ENCODE data around the gene MCM10. TPM values are rescaled to one million over a fixed set of nuclear protein-coding genes. Genes with fewer than 3 reads are reported as not detected.

The MCM10 gene
- total RNA-seq, 1 donor from 2014 or later: 44.5 TPM

DNA sequence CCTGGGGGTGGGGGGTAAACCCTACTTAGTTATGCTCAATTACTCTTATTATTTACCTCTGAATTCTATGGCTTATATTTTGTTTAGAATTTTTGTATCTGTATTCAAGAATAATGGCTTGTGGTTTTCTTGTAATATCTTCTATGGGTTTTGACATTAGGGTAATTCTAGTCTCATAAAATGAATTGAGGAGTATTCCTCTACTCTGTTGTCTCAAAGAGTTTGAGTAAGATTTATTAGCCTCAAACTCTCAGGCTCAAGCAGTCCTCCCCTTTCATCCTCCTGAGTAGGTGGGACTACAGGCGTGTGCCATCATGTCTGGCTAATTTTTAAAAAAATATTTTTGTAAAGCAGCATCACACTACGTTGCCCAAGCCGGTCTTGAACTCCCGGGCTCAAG lies 92.4 kb downstream of the MCM10 start:
- peaks cover 5% of the 10 kb centered on the region for H3K4me1 Mint-ChIP-seq
- no peak overlapping the region for H3K4me3 ChIP-seq
- peaks cover 6% of the 10 kb centered on the region for H3K9me3 Mint-ChIP-seq

DNA sequence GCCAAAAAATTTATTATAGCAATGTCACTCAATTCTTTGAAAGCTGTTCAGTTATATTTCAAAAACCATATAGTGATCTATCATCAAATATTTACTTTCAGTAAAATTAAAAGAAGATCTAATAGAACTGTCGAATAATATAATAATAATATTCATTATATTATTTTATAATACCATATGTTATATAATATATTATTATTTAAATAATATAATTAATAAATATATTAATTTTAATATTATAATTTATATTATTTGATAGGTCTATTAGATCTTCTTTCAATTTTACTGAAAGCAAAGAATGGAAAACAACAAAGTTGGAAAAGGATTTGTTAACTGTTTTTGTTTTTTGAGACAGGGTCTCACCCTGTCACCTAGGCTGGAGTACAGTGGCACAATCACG lies 95.3 kb downstream of the MCM10 start:
- no peaks in the 10 kb centered on the region for H3K27me3 ChIP-seq
- H3F3A ChIP-seq (ENCODE audit: low read depth): no peaks in the 10 kb centered on the region
- no peaks in the 10 kb centered on the region for H4K20me1 ChIP-seq (ENCODE audit: low read depth)
- H3K79me2 ChIP-seq (ENCODE audit: low read depth): no peaks in the 10 kb centered on the region
- no peaks in the 10 kb centered on the region for H3K4me1 ChIP-seq
- H3K36me3 ChIP-seq: no peaks in the 10 kb centered on the region
- no peak for TF ChIP-seq EZH2 (IDR thresholded peaks at IDR 0.05)
- H2AFZ ChIP-seq (replicated peaks): no peak overlapping the region
- H3K9ac ChIP-seq: no peak overlapping the region
- no peak overlapping the region for H3K4me2 ChIP-seq
- H3K4me3 ChIP-seq: no peak overlapping the region
- Mint-ChIP-seq H3K4me3 (no peak overlapping the region), H3K36me3 (peaks cover 2% of the 10 kb centered on the region), H3K9me3 (peaks cover 12% of the 10 kb centered on the region), H3K27me3 (ENCODE audit: insufficient read depth, low read depth) (peaks cover 2% of the 10 kb centered on the region), H3K27ac (no peak overlapping the region), H3K4me1 (peaks cover 5% of the 10 kb centered on the region)
- no peaks in the 10 kb centered on the region for H3K9me3 ChIP-seq (ENCODE audit: low read depth)
- DNase-seq (ENCODE audit: low spot score): no peak
- no peak overlapping the region for H3K27ac ChIP-seq

More for the DNA sequence above, 92.4 kb downstream of the MCM10 start:
- Histone ChIP-seq H3K9ac (no peak overlapping the region), H3F3A (ENCODE audit: low read depth) (no peaks in the 10 kb centered on the region), H3K4me1 (no peaks in the 10 kb centered on the region), H3K36me3 (no peaks in the 10 kb centered on the region), H3K4me2 (no peak overlapping the region), H4K20me1 (ENCODE audit: low read depth) (no peaks in the 10 kb centered on the region), H3K79me2 (ENCODE audit: low read depth) (no peaks in the 10 kb centered on the region), H3K27ac (no peak overlapping the region), H3K9me3 (ENCODE audit: low read depth) (no peaks in the 10 kb centered on the region), H3K27me3 (no peaks in the 10 kb centered on the region), H2AFZ (replicated peaks) (no peak overlapping the region)
- no peak overlapping the region for H3K27ac Mint-ChIP-seq
- peaks cover 4% of the 10 kb centered on the region for H3K27me3 Mint-ChIP-seq (ENCODE audit: insufficient read depth, low read depth)
- TF ChIP-seq EZH2 (IDR thresholded peaks at IDR 0.05) (no peak), EZH2phosphoT487 (IDR thresholded peaks at IDR 0.05) (no peak)
- TF ChIP-seq, protein P1, sequence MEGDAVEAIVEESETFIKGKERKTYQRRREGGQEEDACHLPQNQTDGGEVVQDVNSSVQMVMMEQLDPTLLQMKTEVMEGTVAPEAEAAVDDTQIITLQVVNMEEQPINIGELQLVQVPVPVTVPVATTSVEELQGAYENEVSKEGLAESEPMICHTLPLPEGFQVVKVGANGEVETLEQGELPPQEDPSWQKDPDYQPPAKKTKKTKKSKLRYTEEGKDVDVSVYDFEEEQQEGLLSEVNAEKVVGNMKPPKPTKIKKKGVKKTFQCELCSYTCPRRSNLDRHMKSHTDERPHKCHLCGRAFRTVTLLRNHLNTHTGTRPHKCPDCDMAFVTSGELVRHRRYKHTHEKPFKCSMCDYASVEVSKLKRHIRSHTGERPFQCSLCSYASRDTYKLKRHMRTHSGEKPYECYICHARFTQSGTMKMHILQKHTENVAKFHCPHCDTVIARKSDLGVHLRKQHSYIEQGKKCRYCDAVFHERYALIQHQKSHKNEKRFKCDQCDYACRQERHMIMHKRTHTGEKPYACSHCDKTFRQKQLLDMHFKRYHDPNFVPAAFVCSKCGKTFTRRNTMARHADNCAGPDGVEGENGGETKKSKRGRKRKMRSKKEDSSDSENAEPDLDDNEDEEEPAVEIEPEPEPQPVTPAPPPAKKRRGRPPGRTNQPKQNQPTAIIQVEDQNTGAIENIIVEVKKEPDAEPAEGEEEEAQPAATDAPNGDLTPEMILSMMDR (IDR thresholded peaks at IDR 0.05): no peak
- no peaks in the 10 kb centered on the region for H3K36me3 Mint-ChIP-seq
- DNase-seq (ENCODE audit: low spot score): no peak
- no peak overlapping the region for H3K4me3 Mint-ChIP-seq

DNA sequence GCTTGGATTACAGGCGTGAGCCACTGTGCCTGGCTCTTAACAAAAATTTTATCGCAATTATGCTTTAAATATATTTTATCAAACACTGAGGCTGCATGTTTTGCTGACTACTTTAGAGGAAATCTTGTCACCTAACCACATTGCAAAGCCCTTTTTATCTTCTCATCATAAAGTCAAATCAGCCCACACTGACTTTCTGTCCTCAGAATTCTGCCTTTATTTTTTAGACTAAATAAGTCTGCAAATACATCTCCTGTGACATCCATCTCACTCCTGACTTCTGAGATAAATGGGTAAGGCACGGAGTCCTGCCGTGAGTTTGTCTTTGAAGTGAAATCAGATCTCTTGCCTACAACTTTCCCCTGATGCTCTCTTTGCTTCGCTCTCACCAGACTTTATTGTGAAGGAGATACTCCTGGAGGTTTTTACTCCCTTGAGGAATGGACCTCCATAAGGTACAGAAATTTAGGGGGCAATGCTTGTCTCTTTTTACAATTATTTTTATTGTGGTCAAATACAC lies 96.3 kb downstream of the MCM10 start:
- no peaks in the 10 kb centered on the region for H3K79me2 ChIP-seq (ENCODE audit: low read depth)
- no peak overlapping the region for H3K4me3 ChIP-seq
- Mint-ChIP-seq H3K4me3 (no peak overlapping the region), H3K4me1 (peaks cover 5% of the 10 kb centered on the region), H3K36me3 (peaks cover 2% of the 10 kb centered on the region), H3K27ac (peak overlapping the region; percentile 52), H3K9me3 (peaks cover 15% of the 10 kb centered on the region), H3K27me3 (ENCODE audit: insufficient read depth, low read depth) (peaks cover 2% of the 10 kb centered on the region)
- no peaks in the 10 kb centered on the region for H3K4me1 ChIP-seq
- H3K27me3 ChIP-seq: no peaks in the 10 kb centered on the region
- no peak for DNase-seq (ENCODE audit: low spot score)
- no peaks in the 10 kb centered on the region for H3K36me3 ChIP-seq
- H2AFZ ChIP-seq (replicated peaks): no peak overlapping the region
- H3K4me2 ChIP-seq: no peak overlapping the region
- TF ChIP-seq, protein P1 (IDR thresholded peaks at IDR 0.05): no peak
- no peak for TF ChIP-seq EZH2phosphoT487 (IDR thresholded peaks at IDR 0.05)
- TF ChIP-seq EZH2 (IDR thresholded peaks at IDR 0.05): no peak
- no peaks in the 10 kb centered on the region for H3K9me3 ChIP-seq (ENCODE audit: low read depth)
- no peak overlapping the region for H3K9ac ChIP-seq
- H3K27ac ChIP-seq: no peak overlapping the region
- no peaks in the 10 kb centered on the region for H4K20me1 ChIP-seq (ENCODE audit: low read depth)
- H3F3A ChIP-seq (ENCODE audit: low read depth): no peaks in the 10 kb centered on the region

Small RNA genes within 50 kb of the gene (small RNA-seq; reads per million reads assigned to genes)
- gene RNU6-6P: not detected

Other genes starting within 250 kb of the MCM10 start
- 0.87 TPM in 1 of 2 replicates, not detected in the other for gene CCDC3, start 159.8 kb upstream of the MCM10 start, total RNA-seq (ENCODE audit: low replicate concordance)
- gene OPTN, start 61.4 kb upstream of the MCM10 start, total RNA-seq (ENCODE audit: low replicate concordance): 13.9 and 15.4 TPM in 2 replicates
- gene UCMA, start 72.8 kb downstream of the MCM10 start, total RNA-seq (ENCODE audit: low replicate concordance): not detected in 2 replicates
- gene PHYH, start 138.5 kb downstream of the MCM10 start, total RNA-seq (ENCODE audit: low replicate concordance): 14.6 and 22.2 TPM in 2 replicates
- 94.9 and 95.9 TPM in 2 replicates for gene SEPHS1, start 186.7 kb downstream of the MCM10 start, total RNA-seq (ENCODE audit: low replicate concordance)

Measured in neural progenitor cell (in vitro differentiated cells).